Stimulated activated CD8-positive, alpha-beta memory T cell treated with anti-CD3 and anti-CD28 coated beads, Interleukin-15, amount 100 ng/mL, for 48 hours (primary cell): Measurements from ENCODE around the gene ARPP19.
A peak's percentile ranks its signal among the peaks of the same experiment; 100 is the strongest.
"Not testable (repeated sequence)": the region's sequence is repeated elsewhere in the genome, so short reads cannot be mapped to it uniquely, and the experiment has no call there.

Experiments
- DNase-seq, 2 donors: peaks; one replicate each; pipeline ENCODE4 v3.0.0-alpha.2; 2020; ENCODE audit warnings: low read depth in 2 of 2

ARPP19 gene

DNA sequence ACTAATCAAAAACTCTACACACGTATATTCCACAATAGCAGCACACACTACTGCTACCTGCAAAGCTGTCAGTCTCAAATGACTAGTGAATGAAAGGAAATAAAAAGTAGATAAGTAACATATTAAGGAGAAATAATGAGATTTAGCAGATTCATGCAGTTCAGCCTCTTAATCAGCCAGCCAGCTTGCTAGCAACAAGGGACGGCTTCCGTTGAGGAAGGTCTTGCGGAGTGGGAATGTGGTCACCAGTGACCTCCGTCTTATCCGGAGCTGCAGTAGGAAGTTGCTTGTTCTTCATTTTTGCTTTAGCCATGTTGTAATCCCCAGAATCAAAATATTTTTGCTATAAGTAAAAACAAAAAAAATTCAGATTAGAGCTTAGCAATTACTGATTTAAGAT lies 17.1 kb downstream of the ARPP19 start:
- no peak for DNase-seq

DNA sequence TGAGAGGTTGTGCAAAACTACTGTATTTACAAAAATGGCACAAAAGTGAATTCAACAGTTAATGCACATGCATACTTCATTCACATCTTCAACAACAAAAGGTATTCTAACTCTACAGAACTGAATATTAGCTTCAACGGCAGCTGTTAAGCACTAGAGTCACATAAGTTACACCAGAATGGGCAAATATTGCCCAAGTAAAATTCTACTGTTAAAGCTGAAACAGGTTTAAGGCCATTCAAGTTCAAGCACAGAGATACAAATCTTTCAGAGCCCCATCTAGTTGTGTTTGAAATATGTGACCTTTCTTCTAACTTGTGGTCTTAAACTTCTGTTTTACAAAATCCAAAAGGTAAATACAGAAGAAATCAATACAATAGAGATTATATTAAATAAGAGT lies 17.6 kb downstream of the ARPP19 start:
- not testable (repeated sequence) for DNase-seq

DNA sequence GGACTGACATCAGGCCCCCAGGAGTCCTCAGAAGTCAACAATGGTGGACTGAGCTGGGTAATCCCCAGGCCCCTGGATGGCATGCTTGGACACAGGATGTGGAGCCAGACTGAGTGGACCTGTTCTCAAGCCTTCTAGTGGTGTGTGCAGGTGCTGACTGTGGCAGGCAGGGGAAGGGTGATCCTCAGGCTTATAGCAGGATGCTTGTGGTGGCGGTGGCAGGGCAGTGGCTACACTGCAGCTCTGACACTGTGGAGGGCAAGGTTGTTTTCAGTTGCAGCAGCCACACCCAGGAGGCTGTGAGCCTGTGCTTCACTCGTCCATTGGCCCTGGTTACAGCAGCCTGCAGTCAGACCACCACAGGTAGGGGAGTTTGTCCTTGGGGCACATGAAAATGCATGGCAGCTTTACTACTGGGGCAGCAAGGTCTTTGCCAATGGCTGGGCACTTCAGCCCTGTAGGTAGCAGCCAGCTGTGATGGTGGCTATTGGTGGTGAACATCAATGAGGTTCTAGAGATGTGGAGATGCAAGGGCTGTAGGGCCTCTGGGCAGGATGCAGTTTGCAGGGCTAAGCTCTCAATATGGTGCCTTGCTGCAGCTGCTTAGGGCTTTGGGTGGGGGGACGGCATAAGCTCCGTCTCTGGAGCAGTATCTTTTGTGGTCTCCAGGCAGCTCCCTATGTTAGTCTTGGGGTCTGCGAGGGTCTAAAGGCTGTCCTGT lies 22.6 kb downstream of the ARPP19 start:
- no peak for DNase-seq

DNA sequence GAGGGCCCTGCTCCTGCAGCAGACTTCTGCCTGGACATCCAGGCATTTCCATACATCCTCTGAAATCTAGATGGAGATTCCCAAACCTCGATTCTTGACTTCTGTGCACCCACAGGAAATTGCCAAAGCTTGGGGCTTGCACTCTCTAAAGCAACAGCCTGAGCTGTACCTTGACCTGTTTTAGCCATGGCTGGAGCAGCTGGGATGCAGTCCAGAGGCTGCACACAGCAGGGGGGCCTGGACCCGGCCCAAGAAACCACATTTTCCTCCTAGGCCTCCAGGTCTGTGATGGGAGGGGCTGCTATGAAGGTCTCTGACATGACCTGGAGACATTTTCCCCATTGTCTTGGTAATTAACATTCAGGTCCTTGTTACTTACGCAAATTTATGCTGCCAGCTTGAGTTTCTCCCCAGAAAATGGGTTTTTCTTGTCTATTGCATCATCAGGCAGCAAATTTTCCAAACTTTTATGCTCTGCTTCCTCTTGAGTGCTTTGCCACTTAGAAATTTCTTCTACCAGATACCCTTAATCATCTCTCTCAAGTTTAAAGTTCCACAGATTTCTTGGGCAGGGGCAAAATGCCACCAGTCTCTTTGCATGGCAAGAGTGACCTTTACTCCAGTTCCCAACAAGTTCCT lies 28.3 kb downstream of the ARPP19 start:
- DNase-seq: no peak

DNA sequence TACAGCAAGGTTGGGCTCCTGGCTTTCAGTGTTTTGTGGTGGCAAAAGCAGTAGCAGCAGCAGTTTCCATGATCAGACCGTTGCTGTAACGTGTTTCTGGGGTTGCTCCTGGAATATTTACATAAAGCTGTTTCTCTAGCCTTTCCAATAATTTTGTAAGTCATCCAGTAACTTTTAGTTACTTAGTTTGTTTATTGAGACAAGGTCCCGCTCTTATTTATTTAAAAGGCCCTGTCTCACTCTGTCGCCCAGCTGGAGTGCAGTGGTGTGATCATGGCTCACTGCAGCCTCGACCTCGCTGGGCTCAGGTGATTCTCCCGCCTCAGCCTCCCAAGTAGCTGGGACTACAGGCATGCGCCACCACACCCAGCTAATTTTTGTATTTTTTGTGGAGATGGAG lies 31.4 kb downstream of the ARPP19 start:
- DNase-seq: no peak

DNA sequence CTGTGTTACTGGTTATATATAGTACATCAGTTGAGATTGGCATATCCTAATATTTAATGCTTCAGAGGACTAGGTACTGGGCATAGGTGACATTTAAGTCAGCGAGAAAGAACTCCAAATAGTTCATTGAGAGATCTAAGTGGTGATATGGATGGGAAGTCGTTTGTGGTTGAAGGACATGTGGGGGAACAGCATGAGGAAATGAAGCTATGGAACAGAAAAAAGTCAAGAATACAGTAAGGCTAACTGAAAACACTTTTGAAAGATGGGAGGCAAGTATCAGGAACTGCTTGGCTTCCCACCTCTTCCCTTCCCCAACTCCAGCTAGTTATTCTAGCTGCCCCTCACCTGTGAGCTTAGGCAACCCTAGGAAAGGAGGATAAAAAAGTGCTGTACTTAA lies 36.4 kb downstream of the ARPP19 start:
- DNase-seq: no peak

DNA sequence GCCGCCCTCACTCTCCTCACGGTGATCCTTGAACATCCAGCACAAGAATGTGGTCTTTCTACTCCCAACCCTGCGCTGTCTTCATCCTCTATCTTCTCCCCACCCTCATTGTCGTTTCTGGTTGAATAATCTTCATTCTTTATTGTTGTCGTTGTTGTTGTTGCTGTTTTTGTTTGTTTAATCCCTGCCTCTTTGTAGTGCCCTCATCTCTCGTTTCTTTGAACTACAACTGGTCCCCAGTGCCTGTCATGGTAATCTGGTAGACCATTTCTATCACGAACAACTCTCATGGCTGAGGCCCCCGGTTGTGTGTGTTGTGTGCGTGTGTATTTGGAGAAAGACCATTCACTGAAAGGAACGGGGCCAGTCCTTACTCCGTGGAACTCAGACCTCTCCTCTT lies 38.9 kb downstream of the ARPP19 start:
- DNase-seq: no peak

GRCh38 chr15:52529341-52529924 lies 39.4 kb downstream of the ARPP19 start:
- no peak for DNase-seq

GRCh38 chr15:52528564-52529340 lies 40.1 kb downstream of the ARPP19 start, which contains the start of gene MYO5A:
TSS of gene MYO5A (minus strand) at chr15:52528880. CDS start at chr15:52528806, 74 bp downstream.
- peak; percentile 63 to 72 for DNase-seq

DNA sequence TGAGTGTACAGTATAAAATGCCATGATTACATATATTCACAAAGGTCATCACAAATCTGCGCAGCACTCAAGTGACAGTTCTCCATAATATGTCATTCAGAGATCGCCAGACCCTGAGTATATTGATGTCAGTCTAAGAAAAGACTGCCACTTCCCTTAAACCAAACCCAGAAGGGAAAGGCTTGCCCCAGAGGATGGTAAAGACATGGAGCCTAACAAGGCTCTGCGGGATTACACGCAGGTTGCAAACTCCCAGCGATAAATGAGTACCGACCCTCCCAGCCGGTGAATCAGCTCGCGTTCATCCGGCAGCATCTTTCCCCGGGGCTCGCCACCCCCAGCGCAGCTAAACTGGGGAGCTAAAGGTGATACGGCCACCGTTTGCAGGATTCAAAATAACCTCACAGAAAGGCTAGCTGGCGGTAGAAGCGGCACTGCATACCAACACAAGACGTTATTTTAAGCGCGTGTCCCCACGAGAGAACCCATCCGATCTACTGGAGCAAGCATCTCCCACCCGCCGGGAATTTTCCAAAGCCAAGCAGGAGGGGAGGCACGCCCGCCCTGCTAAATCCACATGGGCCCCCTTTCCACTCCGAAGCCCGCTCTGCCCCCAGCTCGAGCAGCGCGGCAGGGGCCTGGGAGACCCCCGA lies 40.8 kb downstream of the ARPP19 start:
- DNase-seq: peak; percentile 22 to 26

- no peak for DNase-seq
These were observed 41.5 kb downstream of the ARPP19 start for GRCh38 chr15:52527196-52527910.

DNA sequence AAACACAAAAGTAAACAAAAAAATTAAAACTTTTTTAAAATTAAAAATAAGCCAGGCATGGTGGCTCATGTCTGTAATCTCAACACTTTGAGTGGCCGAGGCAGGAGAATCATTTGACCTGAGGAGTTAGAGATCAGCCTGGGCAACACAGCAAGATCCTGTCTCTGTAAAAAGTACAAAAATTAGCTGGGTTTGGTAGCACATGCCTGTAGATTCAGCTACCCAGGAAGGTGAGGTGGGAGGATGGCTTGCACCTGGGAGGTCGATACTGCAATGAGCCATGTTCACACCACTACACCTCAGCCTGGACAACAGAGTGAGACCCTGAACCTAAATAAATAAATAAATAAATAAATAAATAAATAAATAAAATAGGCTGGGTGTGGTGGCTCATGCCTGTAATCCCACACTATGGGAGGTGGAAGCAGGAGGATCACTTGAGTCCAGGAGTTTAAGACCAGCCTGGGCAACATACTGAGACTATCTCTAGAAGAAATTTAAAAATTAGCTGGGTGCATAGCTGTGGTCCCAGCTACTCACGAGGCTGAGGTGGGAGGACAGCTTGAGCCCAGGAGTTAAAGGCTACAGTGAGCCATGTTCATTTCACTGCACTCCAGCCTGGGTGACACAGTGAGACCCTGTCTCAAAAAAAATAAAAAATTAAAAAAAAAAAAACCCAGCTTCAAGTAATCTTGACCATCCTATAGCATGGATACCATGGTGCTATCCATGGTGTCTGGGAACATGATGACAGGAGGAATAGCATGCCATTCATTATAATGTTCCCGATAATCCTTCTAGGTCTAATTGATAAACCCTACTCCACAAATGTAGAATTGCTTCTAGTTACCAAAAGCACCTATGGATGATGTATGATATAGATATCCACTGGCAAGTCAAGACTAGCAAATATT lies 44.4 kb downstream of the ARPP19 start:
- DNase-seq: no peak

DNA sequence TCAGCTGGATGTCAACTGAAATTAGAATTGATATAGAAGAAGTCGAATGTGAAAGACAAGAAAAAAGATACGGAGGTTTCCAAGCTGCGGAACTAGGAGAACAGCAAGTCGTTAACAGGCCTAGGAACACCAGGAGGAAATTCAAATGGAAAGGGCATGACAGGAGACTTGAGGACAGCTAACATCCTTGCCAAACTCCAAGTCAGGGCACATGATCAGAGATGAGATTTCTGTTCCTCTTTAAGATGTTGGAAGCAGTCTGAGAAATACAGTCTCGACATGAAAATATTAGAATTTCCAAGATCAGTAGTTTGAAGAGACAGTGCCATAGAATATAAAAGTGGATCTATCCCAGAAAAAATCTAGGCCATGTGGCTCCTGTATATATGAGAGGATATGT lies 45.2 kb downstream of the ARPP19 start:
- DNase-seq: no peak

- DNase-seq: no peak
These were observed 45.6 kb downstream of the ARPP19 start for GRCh38 chr15:52523192-52523591.

DNA sequence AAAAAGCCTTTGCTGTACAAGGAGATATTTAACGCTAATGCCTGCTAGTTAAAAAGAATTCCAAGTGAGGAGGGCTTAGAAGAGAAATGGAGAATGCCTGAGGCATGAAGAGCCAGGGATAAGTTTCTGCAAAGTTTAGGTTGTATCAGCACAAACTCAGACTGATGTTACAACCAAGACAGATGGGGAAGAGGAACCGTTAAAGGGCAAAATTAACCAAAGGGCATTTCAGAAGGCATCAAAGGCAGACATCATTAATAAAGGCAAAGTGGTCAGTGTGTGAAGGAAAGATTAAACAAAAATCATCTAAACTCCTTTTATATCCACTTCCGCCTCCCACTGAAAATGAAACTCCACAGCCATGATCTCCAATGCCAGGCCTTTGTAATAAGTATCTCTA lies 47.1 kb downstream of the ARPP19 start:
- no peak for DNase-seq

DNA sequence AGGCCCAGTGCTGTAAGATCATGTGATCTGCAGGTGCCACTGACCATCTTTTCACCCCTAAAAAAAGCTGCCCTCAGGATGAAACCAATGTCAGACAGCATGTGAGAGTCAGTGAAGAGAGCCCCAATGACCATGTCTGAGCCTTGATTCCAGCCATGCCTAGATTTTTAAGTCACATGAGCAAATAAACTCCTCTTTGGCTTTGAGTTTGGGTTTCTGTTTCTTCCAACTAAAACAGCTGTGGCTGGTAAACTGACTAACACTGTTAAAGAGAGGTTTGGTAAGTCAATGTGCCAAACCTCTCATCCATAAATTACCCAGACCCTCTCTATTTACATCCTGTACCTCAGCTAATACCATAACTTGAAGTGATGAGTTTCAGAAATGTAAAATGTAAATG lies 48.4 kb downstream of the ARPP19 start:
- no peak for DNase-seq

DNA sequence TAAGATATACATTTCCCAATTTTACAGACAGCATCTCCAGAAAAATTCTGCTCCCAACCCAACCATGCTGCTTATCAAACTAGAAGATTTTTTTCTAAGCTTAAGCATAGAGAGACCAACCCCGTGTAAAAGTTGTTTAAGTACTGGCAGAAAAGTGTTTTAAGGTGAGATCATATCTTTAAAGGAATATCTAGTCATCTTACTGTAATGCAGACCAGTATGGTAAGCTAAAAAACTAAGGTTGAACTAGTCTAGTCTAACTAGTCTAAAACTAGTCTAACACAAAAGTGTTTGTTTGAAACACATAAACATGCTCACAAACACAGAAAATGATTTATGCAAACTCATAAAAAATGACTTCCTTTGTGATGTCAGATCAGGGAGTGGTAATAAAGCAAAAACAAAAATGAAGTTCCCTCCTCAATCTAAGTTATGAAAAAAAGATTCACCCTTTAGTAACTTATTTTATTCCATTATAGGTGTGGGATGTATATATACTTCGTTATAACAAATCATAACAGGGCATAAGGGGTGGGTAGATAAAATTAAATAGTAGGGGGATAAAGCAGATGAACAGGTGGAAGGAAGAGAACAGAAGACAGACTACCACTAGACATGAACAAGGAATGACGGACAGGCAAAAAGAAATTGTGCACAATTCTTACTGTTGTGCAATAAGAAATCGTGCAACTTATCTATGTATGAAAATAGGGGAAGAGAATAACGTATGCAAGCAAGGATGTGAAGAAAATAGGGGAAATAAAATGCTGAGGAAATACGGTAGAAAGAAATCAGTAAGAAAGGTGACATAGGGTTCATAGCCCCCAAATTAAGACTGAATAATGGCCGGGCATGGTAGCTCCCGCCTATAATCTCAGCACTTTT lies 50.1 kb downstream of the ARPP19 start:
- DNase-seq: no peak

GRCh38 chr15:52517014-52517413 lies 51.8 kb downstream of the ARPP19 start:
- no peak for DNase-seq

GRCh38 chr15:52515343-52515742 lies 53.5 kb downstream of the ARPP19 start:
- DNase-seq: no peak
